Activated CD4-positive, alpha-beta memory T cell treated with anti-CD3 and anti-CD28 coated beads, Interleukin-2, amount 10 ng/mL, durations not matched to agents 7 days and 5 days (primary cell): ENCODE results near the gene SIN3A. TPM values are rescaled to one million over a fixed set of nuclear protein-coding genes. Genes with fewer than 3 reads are reported as not detected.

Experiments used
- CTCF ChIA-PET: fragments of 350-600 bp; sonication (Branson Sonifier 250); formaldehyde crosslinking; loops from one replicate; lab custom pipeline; 2021; ENCODE audit warnings: antibody characterized with exemption, inconsistent platforms; lab: Charles Lee
- POLR2A ChIA-PET: fragments of 350-600 bp; sonication (Branson Sonifier 250); formaldehyde crosslinking; loops from one replicate; lab custom pipeline; 2021; ENCODE audit warnings: antibody characterized with exemption; lab: Charles Lee
- DNase-seq: peaks from one replicate; pipeline ENCODE4 v3.0.0-alpha.2; 2020
- H3K27ac Mint-ChIP-seq: one replicate; pipeline ENCODE4 v1.8.0; 2021; ENCODE audit warnings: mild to moderate bottlenecking, mixed read lengths
- H3K27me3 Mint-ChIP-seq: one replicate; pipeline ENCODE4 v1.8.0; 2021; ENCODE audit warnings: mixed read lengths
- H3K36me3 Mint-ChIP-seq: one replicate; pipeline ENCODE4 v1.8.0; 2021; ENCODE audit warnings: low read depth, mixed read lengths
- H3K4me1 Mint-ChIP-seq: one replicate; pipeline ENCODE4 v1.8.0; 2021; ENCODE audit warnings: mixed read lengths
- H3K4me3 Mint-ChIP-seq: one replicate; pipeline ENCODE4 v1.8.0; 2021; ENCODE audit warnings: mild to moderate bottlenecking, mixed read lengths
- H3K9me3 Mint-ChIP-seq: one replicate; pipeline ENCODE4 v1.8.0; 2021; ENCODE audit warnings: mixed read lengths
- total RNA-seq, 2 experiments: library from RNA; stranded (reverse); gene quantifications; one replicate each; pipeline ENCODE4 v1.2.3, GENCODE V29; 2021

Gene SIN3A
- total RNA-seq, 2 experiments from 2014 or later = 95.8 to 96.1 TPM

GRCh38 chr15:75361361-75361988, 90.0 kb downstream of the SIN3A start:
- ChIA-PET CTCF (no interaction called here), POLR2A (interaction anchor here (0.6 to 1.4 kb wide), 2 partner anchors 8 to 240 kb away, joined by 3 to 4 read pairs; no protein-coding TSS in a partner anchor)
- no peaks in the 10 kb centered on the region for H3K27me3 Mint-ChIP-seq

GRCh38 chr15:75360856-75361255, 90.6 kb downstream of the SIN3A start:
- DNase-seq = no peak
- Mint-ChIP-seq H3K36me3 (peaks cover 12% of the 10 kb centered on the region), H3K4me1 (peaks cover 6% of the 10 kb centered on the region), H3K27me3 (no peaks in the 10 kb centered on the region), H3K9me3 (no peaks in the 10 kb centered on the region), H3K27ac (no peak overlapping the region), H3K4me3 (no peak overlapping the region)
- CTCF ChIA-PET = no interaction called here
- POLR2A ChIA-PET = interaction anchor here (0.9 to 1.3 kb wide), 2 partner anchors 12 to 265 kb away, joined by 3 to 7 read pairs; partner anchors contain the start of gene SNUPN

More at GRCh38 chr15:75361361-75361988, 90.0 kb downstream of the SIN3A start:
- Mint-ChIP-seq H3K4me3 (no peak overlapping the region), H3K27ac (no peak overlapping the region), H3K36me3 (peaks cover 12% of the 10 kb centered on the region), H3K9me3 (no peaks in the 10 kb centered on the region), H3K4me1 (peaks cover 6% of the 10 kb centered on the region)
- no peak for DNase-seq

GRCh38 chr15:75360391-75360790, 91.1 kb downstream of the SIN3A start:
- ChIA-PET CTCF (no interaction called here), POLR2A (interaction anchor here (0.7 to 1.3 kb wide), 4 partner anchors 8 to 266 kb away, joined by 3 to 7 read pairs (median 3); partner anchors contain the start of genes MAN2C1 and SNUPN)
- no peak for DNase-seq
- peaks cover 15% of the 10 kb centered on the region for H3K36me3 Mint-ChIP-seq
- peak overlapping the region; percentile 52 for H3K27ac Mint-ChIP-seq
- peaks cover 6% of the 10 kb centered on the region for H3K4me1 Mint-ChIP-seq
- no peak overlapping the region for H3K4me3 Mint-ChIP-seq
- H3K27me3 Mint-ChIP-seq = no peaks in the 10 kb centered on the region
- no peaks in the 10 kb centered on the region for H3K9me3 Mint-ChIP-seq

GRCh38 chr15:75359537-75360250, 91.8 kb downstream of the SIN3A start:
- POLR2A ChIA-PET = interaction anchor here (0.7 to 1.3 kb wide), 3 partner anchors 9 to 11 kb away, joined by 3 to 7 read pairs (median 3); partner anchors contain the start of gene MAN2C1
- Mint-ChIP-seq H3K36me3 (peaks cover 20% of the 10 kb centered on the region), H3K4me3 (no peak overlapping the region), H3K27me3 (no peaks in the 10 kb centered on the region), H3K4me1 (peaks cover 6% of the 10 kb centered on the region), H3K9me3 (no peaks in the 10 kb centered on the region), H3K27ac (peak overlapping the region; percentile 35)
- CTCF ChIA-PET = interaction anchor here (1.3 kb wide), 1 partner anchor 8 kb away, joined by 3 read pairs; no protein-coding TSS in a partner anchor
- DNase-seq = no peak

GRCh38 chr15:75358771-75359536, 92.5 kb downstream of the SIN3A start:
- H3K27ac Mint-ChIP-seq = no peak overlapping the region
- H3K36me3 Mint-ChIP-seq = peaks cover 18% of the 10 kb centered on the region
- H3K27me3 Mint-ChIP-seq = no peaks in the 10 kb centered on the region
- H3K9me3 Mint-ChIP-seq = no peaks in the 10 kb centered on the region
- no peak for DNase-seq
- POLR2A ChIA-PET = no interaction called here
- peaks cover 4% of the 10 kb centered on the region for H3K4me1 Mint-ChIP-seq
- CTCF ChIA-PET = interaction anchor here (1.3 kb wide), 1 partner anchor 9 kb away, joined by 3 read pairs; no protein-coding TSS in a partner anchor
- H3K4me3 Mint-ChIP-seq = no peak overlapping the region

- no peaks in the 10 kb centered on the region for H3K27me3 Mint-ChIP-seq
These were observed 93.4 kb downstream of the SIN3A start for GRCh38 chr15:75357976-75358673.

GRCh38 chr15:75356517-75356916, 95.0 kb downstream of the SIN3A start:
- DNase-seq = no peak
- POLR2A ChIA-PET = interaction anchor here (1.1 to 1.2 kb wide), 2 partner anchors 11 to 12 kb away, joined by 3 read pairs; partner anchors contain the start of gene MAN2C1
- Mint-ChIP-seq H3K27me3 (no peaks in the 10 kb centered on the region), H3K27ac (no peak overlapping the region), H3K4me1 (peaks cover 4% of the 10 kb centered on the region), H3K9me3 (no peaks in the 10 kb centered on the region), H3K4me3 (no peak overlapping the region), H3K36me3 (peaks cover 33% of the 10 kb centered on the region)
- CTCF ChIA-PET = interaction anchor here (1.1 kb wide), 1 partner anchor 11 kb away, joined by 4 read pairs; no protein-coding TSS in a partner anchor

More at GRCh38 chr15:75357976-75358673, 93.4 kb downstream of the SIN3A start:
- no peak for DNase-seq
- POLR2A ChIA-PET = no interaction called here
- Mint-ChIP-seq H3K36me3 (peaks cover 21% of the 10 kb centered on the region), H3K27ac (no peak overlapping the region), H3K4me1 (peaks cover 4% of the 10 kb centered on the region), H3K9me3 (no peaks in the 10 kb centered on the region), H3K4me3 (no peak overlapping the region)
- CTCF ChIA-PET = interaction anchor here (0.7 kb wide), 1 partner anchor 443 kb away, joined by 3 read pairs; no protein-coding TSS in a partner anchor

GRCh38 chr15:75356006-75356405, 95.5 kb downstream of the SIN3A start:
- no peak overlapping the region for H3K27ac Mint-ChIP-seq
- ChIA-PET CTCF (no interaction called here), POLR2A (interaction anchor here (1.1 to 1.2 kb wide), 2 partner anchors 12 to 13 kb away, joined by 3 read pairs; partner anchors contain the start of gene MAN2C1)
- H3K4me3 Mint-ChIP-seq = no peak overlapping the region
- no peaks in the 10 kb centered on the region for H3K27me3 Mint-ChIP-seq
- H3K36me3 Mint-ChIP-seq = peaks cover 38% of the 10 kb centered on the region
- peaks cover 8% of the 10 kb centered on the region for H3K4me1 Mint-ChIP-seq
- H3K9me3 Mint-ChIP-seq = peaks cover 3% of the 10 kb centered on the region
- no peak for DNase-seq

GRCh38 chr15:75355369-75355768, 96.1 kb downstream of the SIN3A start:
- no peaks in the 10 kb centered on the region for H3K27me3 Mint-ChIP-seq
- H3K4me3 Mint-ChIP-seq = no peak overlapping the region
- POLR2A ChIA-PET = no interaction called here
- peaks cover 9% of the 10 kb centered on the region for H3K9me3 Mint-ChIP-seq
- no peak overlapping the region for H3K27ac Mint-ChIP-seq
- no peak for DNase-seq
- peaks cover 41% of the 10 kb centered on the region for H3K36me3 Mint-ChIP-seq
- peaks cover 12% of the 10 kb centered on the region for H3K4me1 Mint-ChIP-seq
- CTCF ChIA-PET = interaction anchor here (2.6 kb wide), 1 partner anchor 12 kb away, joined by 11 read pairs; no protein-coding TSS in a partner anchor

- ChIA-PET POLR2A (interaction anchor here (9.5 kb wide), 1 partner anchor 14 kb away, joined by 89 read pairs; the partner anchor contains the start of gene MAN2C1), CTCF (interaction anchor here (2.6 kb wide), 1 partner anchor 13 kb away, joined by 11 read pairs; no protein-coding TSS in a partner anchor)
- Mint-ChIP-seq H3K4me3 (no peak overlapping the region), H3K9me3 (peaks cover 18% of the 10 kb centered on the region), H3K36me3 (peaks cover 47% of the 10 kb centered on the region), H3K27ac (no peak overlapping the region), H3K4me1 (peaks cover 19% of the 10 kb centered on the region), H3K27me3 (peaks cover 3% of the 10 kb centered on the region)
- no peak for DNase-seq
These were observed 97.0 kb downstream of the SIN3A start for GRCh38 chr15:75354454-75354853.

GRCh38 chr15:75353604-75354003, 97.9 kb downstream of the SIN3A start:
- Mint-ChIP-seq H3K27ac (no peak overlapping the region), H3K36me3 (peaks cover 53% of the 10 kb centered on the region), H3K4me1 (peaks cover 27% of the 10 kb centered on the region), H3K4me3 (no peak overlapping the region), H3K27me3 (peaks cover 3% of the 10 kb centered on the region), H3K9me3 (peaks cover 18% of the 10 kb centered on the region)
- no peak for DNase-seq
- POLR2A ChIA-PET = interaction anchor here (1.1 to 9.5 kb wide), 4 partner anchors 9 to 18 kb away, joined by 3 to 89 read pairs (median 4); partner anchors contain the start of genes COMMD4 and MAN2C1
- CTCF ChIA-PET = interaction anchor here (2.6 kb wide), 1 partner anchor 14 kb away, joined by 11 read pairs; no protein-coding TSS in a partner anchor
